HG03439 (cell line): ENCODE data around the gene DIP2C.
"Not testable (repeated sequence)": the region's sequence is repeated elsewhere in the genome, so short reads cannot be mapped to it uniquely, and the experiment has no call there.

Experiments used
- ATAC-seq: cut with Tn5 transposase; IDR thresholded peaks from one replicate; pipeline ENCODE4 v1.9.1; 2021; ENCODE audit warnings: mild to moderate bottlenecking, moderate library complexity; ENCODE audit not compliant: unreplicated experiment

The DIP2C gene

GRCh38 chr10:689452-690371 lies at the start of gene DIP2C:
TSS of gene DIP2C (minus strand) at chr10:689668. CDS start at chr10:689578, 90 bp downstream.
- no peak for ATAC-seq

GRCh38 chr10:734481-734880 lies 45.0 kb upstream of the DIP2C start:
- ATAC-seq: no peak

- no peak for ATAC-seq
These were observed 43.6 kb upstream of the DIP2C start for GRCh38 chr10:733086-733485.

- no peak for ATAC-seq
These were observed 39.7 kb upstream of the DIP2C start for GRCh38 chr10:729213-729612.

GRCh38 chr10:728603-729002 lies 39.1 kb upstream of the DIP2C start:
- no peak for ATAC-seq

GRCh38 chr10:727162-727790 lies 37.8 kb upstream of the DIP2C start:
- no peak for ATAC-seq

GRCh38 chr10:725786-726185 lies 36.3 kb upstream of the DIP2C start:
- ATAC-seq: no peak

- ATAC-seq: no peak
These were observed 35.8 kb upstream of the DIP2C start for GRCh38 chr10:725302-725701.

- no peak for ATAC-seq
These were observed 34.5 kb upstream of the DIP2C start for GRCh38 chr10:723973-724372.

GRCh38 chr10:722281-723060 lies 33.0 kb upstream of the DIP2C start:
- ATAC-seq: no peak

- ATAC-seq: no peak
These were observed 28.8 kb upstream of the DIP2C start for GRCh38 chr10:718143-718700.

- ATAC-seq: no peak
These were observed 28.0 kb upstream of the DIP2C start for GRCh38 chr10:717458-717857.

- no peak for ATAC-seq
These were observed 27.4 kb upstream of the DIP2C start for GRCh38 chr10:716821-717220.

GRCh38 chr10:714214-714613 lies 24.7 kb upstream of the DIP2C start:
- no peak for ATAC-seq

- ATAC-seq: no peak
These were observed 23.1 kb upstream of the DIP2C start for GRCh38 chr10:712575-712974.

- ATAC-seq: no peak
These were observed 22.6 kb upstream of the DIP2C start for GRCh38 chr10:712089-712488.

- ATAC-seq: no peak
These were observed 18.4 kb upstream of the DIP2C start for GRCh38 chr10:707861-708260.

- ATAC-seq: no peak
These were observed 18.0 kb upstream of the DIP2C start for GRCh38 chr10:707456-707855.

- ATAC-seq: no peak
These were observed 13.7 kb upstream of the DIP2C start for GRCh38 chr10:703118-703517.

- not testable (repeated sequence) for ATAC-seq
These were observed 10.7 kb upstream of the DIP2C start for GRCh38 chr10:700183-700582.
